ENCODE measurements around the gene HIVEP3.
"Not testable (repeated sequence)": the region's sequence is repeated elsewhere in the genome, so short reads cannot be mapped to it uniquely, and the experiment has no call there.

DNA sequence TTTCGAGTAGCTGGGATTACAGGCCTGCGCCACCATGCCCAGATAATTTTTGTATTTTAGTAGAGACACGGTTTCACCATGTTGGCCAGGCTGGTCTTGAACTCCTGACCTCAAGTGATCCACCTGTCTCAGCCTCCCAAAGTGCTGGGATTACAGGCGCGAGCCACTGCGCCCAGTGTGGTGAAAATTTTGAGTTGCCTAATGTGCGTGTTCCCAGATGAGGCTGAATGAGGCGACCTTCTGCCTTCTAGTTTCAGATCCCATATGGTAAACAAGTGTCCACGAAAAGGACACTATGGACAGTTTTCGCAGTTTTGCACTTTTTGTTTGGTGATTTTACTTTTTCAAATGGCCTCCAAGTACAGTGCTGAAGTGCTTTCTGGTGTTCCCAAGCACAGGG lies 226.8 kb downstream of the HIVEP3 start:
- TF ChIP-seq, protein P1, sequence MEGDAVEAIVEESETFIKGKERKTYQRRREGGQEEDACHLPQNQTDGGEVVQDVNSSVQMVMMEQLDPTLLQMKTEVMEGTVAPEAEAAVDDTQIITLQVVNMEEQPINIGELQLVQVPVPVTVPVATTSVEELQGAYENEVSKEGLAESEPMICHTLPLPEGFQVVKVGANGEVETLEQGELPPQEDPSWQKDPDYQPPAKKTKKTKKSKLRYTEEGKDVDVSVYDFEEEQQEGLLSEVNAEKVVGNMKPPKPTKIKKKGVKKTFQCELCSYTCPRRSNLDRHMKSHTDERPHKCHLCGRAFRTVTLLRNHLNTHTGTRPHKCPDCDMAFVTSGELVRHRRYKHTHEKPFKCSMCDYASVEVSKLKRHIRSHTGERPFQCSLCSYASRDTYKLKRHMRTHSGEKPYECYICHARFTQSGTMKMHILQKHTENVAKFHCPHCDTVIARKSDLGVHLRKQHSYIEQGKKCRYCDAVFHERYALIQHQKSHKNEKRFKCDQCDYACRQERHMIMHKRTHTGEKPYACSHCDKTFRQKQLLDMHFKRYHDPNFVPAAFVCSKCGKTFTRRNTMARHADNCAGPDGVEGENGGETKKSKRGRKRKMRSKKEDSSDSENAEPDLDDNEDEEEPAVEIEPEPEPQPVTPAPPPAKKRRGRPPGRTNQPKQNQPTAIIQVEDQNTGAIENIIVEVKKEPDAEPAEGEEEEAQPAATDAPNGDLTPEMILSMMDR (IDR thresholded peaks at IDR 0.05; ENCODE audit: borderline replicate concordance, extremely low read depth, low read length, poor library complexity, severe bottlenecking): not testable (repeated sequence)
- not testable (repeated sequence) for TF ChIP-seq EZH2 (IDR thresholded peaks at IDR 0.05; ENCODE audit: borderline replicate concordance, low read depth, low read length, severe bottlenecking)

Data from DND-41 (cell line).